HG03571 (cell line): ENCODE results near the gene ACER3.
"Not testable (repeated sequence)": the region's sequence is repeated elsewhere in the genome, so short reads cannot be mapped to it uniquely, and the experiment has no call there.

ENCODE experiments used
- ATAC-seq: cut with Tn5 transposase; IDR thresholded peaks from one replicate; pipeline ENCODE4 v1.9.1; 2021; ENCODE audit not compliant: unreplicated experiment

ACER3 gene

GRCh38 chr11:76862794-76863193 is 2.1 kb downstream of the ACER3 start:
- not testable (repeated sequence) for ATAC-seq

- no peak for ATAC-seq
Observed at GRCh38 chr11:76863196-76863777, 2.6 kb downstream of the ACER3 start.

GRCh38 chr11:76872959-76873827 is 12.5 kb downstream of the ACER3 start:
- ATAC-seq: no peak

GRCh38 chr11:76878014-76878413 is 17.3 kb downstream of the ACER3 start:
- ATAC-seq: no peak

- ATAC-seq: no peak
Observed at GRCh38 chr11:76880314-76880713, 19.6 kb downstream of the ACER3 start.

- no peak for ATAC-seq
Observed at GRCh38 chr11:76880956-76881355, 20.2 kb downstream of the ACER3 start.

- ATAC-seq: no peak
Observed at GRCh38 chr11:76885390-76886097, 24.8 kb downstream of the ACER3 start.

GRCh38 chr11:76888989-76889388 is 28.3 kb downstream of the ACER3 start:
- ATAC-seq: no peak

- no peak for ATAC-seq
Observed at GRCh38 chr11:76889411-76889975, 28.8 kb downstream of the ACER3 start.

- no peak for ATAC-seq
Observed at GRCh38 chr11:76890329-76890728, 29.6 kb downstream of the ACER3 start.

- ATAC-seq: no peak
Observed at GRCh38 chr11:76891285-76891684, 30.6 kb downstream of the ACER3 start.

- ATAC-seq: no peak
Observed at GRCh38 chr11:76891793-76892192, 31.1 kb downstream of the ACER3 start.

GRCh38 chr11:76892306-76892705 is 31.6 kb downstream of the ACER3 start:
- no peak for ATAC-seq

GRCh38 chr11:76897233-76897632 is 36.5 kb downstream of the ACER3 start:
- no peak for ATAC-seq

- no peak for ATAC-seq
Observed at GRCh38 chr11:76901144-76901543, 40.4 kb downstream of the ACER3 start.

- ATAC-seq: not testable (repeated sequence)
Observed at GRCh38 chr11:76901622-76902021, 40.9 kb downstream of the ACER3 start.

- ATAC-seq: no peak
Observed at GRCh38 chr11:76902121-76903014, 41.6 kb downstream of the ACER3 start.

- no peak for ATAC-seq
Observed at GRCh38 chr11:76903325-76903724, 42.6 kb downstream of the ACER3 start.

- ATAC-seq: no peak
Observed at GRCh38 chr11:76910620-76911414, 50.1 kb downstream of the ACER3 start.

- no peak for ATAC-seq
Observed at GRCh38 chr11:76911415-76911808, 50.7 kb downstream of the ACER3 start.
